Dermis microvascular lymphatic vessel endothelial cell (primary cell): ENCODE data around the gene CDK11A. TPM values are rescaled to one million over a fixed set of nuclear protein-coding genes. Genes with fewer than 3 reads are reported as not detected.
A peak's percentile ranks its signal among the peaks of the same experiment; 100 is the strongest.
"Not testable (repeated sequence)": the region's sequence is repeated elsewhere in the genome, so short reads cannot be mapped to it uniquely, and the experiment has no call there.

Experiments used
- DNase-seq, 2 donors: peaks; one replicate each; pipeline versions ENCODE4 v3.0.0 to v3.0.0-alpha.2; 2010; ENCODE audit warnings: low read depth in 2 of 2
- total RNA-seq: library from RNA; depleted of rRNA; stranded (reverse); fragments of >200 nt; gene quantifications from 2 replicates; pipeline ENCODE4 v1.2.1, GENCODE V29; 2014

The CDK11A gene
- total RNA-seq, 1 donor from 2014 or later = 2.8 TPM

GRCh38 chr1:1662830-1663560 lies 61.2 kb downstream of the CDK11A start:
- DNase-seq = not testable (repeated sequence)

GRCh38 chr1:1662392-1662791 lies 61.8 kb downstream of the CDK11A start:
- not testable (repeated sequence) for DNase-seq

- DNase-seq = peak; percentile 90 to 94
These were observed 65.3 kb downstream of the CDK11A start, which contains the start of gene CDK11B for GRCh38 chr1:1658583-1659549. Gene CDK11B, minus strand, starts transcription at chr1:1659004. Its CDS starts 1,519 bp downstream, at chr1:1657485.

Other genes starting within 250 kb of the CDK11A start
- gene ATAD3A, start 212.2 kb downstream of the CDK11A start, total RNA-seq = 25.0 and 27.4 TPM in 2 replicates
- gene TMEM240, start 183.7 kb downstream of the CDK11A start, total RNA-seq = 1.0 and 1.4 TPM in 2 replicates
- 48.9 and 65.9 TPM in 2 replicates for gene SSU72, start 149.5 kb downstream of the CDK11A start, total RNA-seq
- gene FNDC10, start 124.2 kb downstream of the CDK11A start, total RNA-seq = 0.39 and 1.3 TPM in 2 replicates
- 21.4 and 40.1 TPM in 2 replicates for gene MIB2, start 108.9 kb downstream of the CDK11A start, total RNA-seq
- 0.25 TPM in 1 of 2 replicates, not detected in the other for gene MMP23B, start 92.2 kb downstream of the CDK11A start, total RNA-seq
- 5.6 and 7.5 TPM in 2 replicates for gene CDK11B, start 65.4 kb downstream of the CDK11A start, total RNA-seq
- gene SLC35E2B, start 31.6 kb downstream of the CDK11A start, total RNA-seq = 15.7 and 32.0 TPM in 2 replicates
- 33.1 and 37.8 TPM in 2 replicates for gene NADK, start 54.1 kb upstream of the CDK11A start, total RNA-seq
- gene GNB1, start 166.7 kb upstream of the CDK11A start, total RNA-seq = 72.4 and 119 TPM in 2 replicates
- under 0.01 and 0.13 TPM in 2 replicates for gene CALML6, start 190.9 kb upstream of the CDK11A start, total RNA-seq
- gene TMEM52, start 194.9 kb upstream of the CDK11A start, total RNA-seq = 0.13 TPM in 2 replicates